Middle frontal gyrus (tissue), 1 donor: ENCODE results near the gene C14orf93.
A peak's percentile ranks its signal among the peaks of the same experiment; 100 is the strongest.

Experiments
- DNase-seq: peaks from one replicate; pipeline ENCODE4 v3.0.0-alpha.2; 2015; ENCODE audit warnings: low spot score; ENCODE audit errors: extremely low spot score

Gene C14orf93

GRCh38 chr14:22995889-22996625 lies 13.9 kb downstream of the C14orf93 start:
- no peak for DNase-seq

- no peak for DNase-seq
Observed at GRCh38 chr14:22994762-22995275, 15.1 kb downstream of the C14orf93 start.

GRCh38 chr14:22993517-22993916 lies 16.4 kb downstream of the C14orf93 start:
- DNase-seq = no peak

GRCh38 chr14:22991852-22992251 lies 18.1 kb downstream of the C14orf93 start:
- DNase-seq = no peak

GRCh38 chr14:22987291-22987690 lies 22.7 kb downstream of the C14orf93 start:
- no peak for DNase-seq

- peak; percentile 84 for DNase-seq
Observed at GRCh38 chr14:22986508-22987054, 23.4 kb downstream of the C14orf93 start.

GRCh38 chr14:22985894-22986507 lies 23.9 kb downstream of the C14orf93 start:
- DNase-seq = no peak

- DNase-seq = no peak
Observed at GRCh38 chr14:22984959-22985658, 24.8 kb downstream of the C14orf93 start.

GRCh38 chr14:22982477-22983245 lies 27.3 kb downstream of the C14orf93 start, which contains the start of gene AJUBA:
Gene AJUBA, minus strand, starts transcription at chr14:22982551. Its CDS starts 285 bp downstream, at chr14:22982266.
- no peak for DNase-seq

- DNase-seq = no peak
Observed at GRCh38 chr14:22981876-22982476, 28.0 kb downstream of the C14orf93 start.

GRCh38 chr14:22981090-22981875 lies 28.7 kb downstream of the C14orf93 start:
- no peak for DNase-seq

- DNase-seq = no peak
Observed at GRCh38 chr14:22980672-22981089, 29.3 kb downstream of the C14orf93 start.

- no peak for DNase-seq
Observed at GRCh38 chr14:22979748-22980392, 30.1 kb downstream of the C14orf93 start.

- no peak for DNase-seq
Observed at GRCh38 chr14:22978981-22979671, 30.8 kb downstream of the C14orf93 start.

- no peak for DNase-seq
Observed at GRCh38 chr14:22978487-22978837, 31.5 kb downstream of the C14orf93 start.

- no peak for DNase-seq
Observed at GRCh38 chr14:22977684-22978486, 32.1 kb downstream of the C14orf93 start.

- no peak for DNase-seq
Observed at GRCh38 chr14:22977434-22977683, 32.6 kb downstream of the C14orf93 start.
